GM18907 (cell line): ENCODE measurements around the gene SLC35G2.
A peak's percentile ranks its signal among the peaks of the same experiment; 100 is the strongest.
"Not testable (repeated sequence)": the region's sequence is repeated elsewhere in the genome, so short reads cannot be mapped to it uniquely, and the experiment has no call there.

Experiments used
- ATAC-seq: cut with Tn5 transposase; IDR thresholded peaks from one replicate; pipeline ENCODE4 v1.9.1; 2021; ENCODE audit warnings: mild to moderate bottlenecking, moderate library complexity; ENCODE audit not compliant: unreplicated experiment

Gene SLC35G2

DNA sequence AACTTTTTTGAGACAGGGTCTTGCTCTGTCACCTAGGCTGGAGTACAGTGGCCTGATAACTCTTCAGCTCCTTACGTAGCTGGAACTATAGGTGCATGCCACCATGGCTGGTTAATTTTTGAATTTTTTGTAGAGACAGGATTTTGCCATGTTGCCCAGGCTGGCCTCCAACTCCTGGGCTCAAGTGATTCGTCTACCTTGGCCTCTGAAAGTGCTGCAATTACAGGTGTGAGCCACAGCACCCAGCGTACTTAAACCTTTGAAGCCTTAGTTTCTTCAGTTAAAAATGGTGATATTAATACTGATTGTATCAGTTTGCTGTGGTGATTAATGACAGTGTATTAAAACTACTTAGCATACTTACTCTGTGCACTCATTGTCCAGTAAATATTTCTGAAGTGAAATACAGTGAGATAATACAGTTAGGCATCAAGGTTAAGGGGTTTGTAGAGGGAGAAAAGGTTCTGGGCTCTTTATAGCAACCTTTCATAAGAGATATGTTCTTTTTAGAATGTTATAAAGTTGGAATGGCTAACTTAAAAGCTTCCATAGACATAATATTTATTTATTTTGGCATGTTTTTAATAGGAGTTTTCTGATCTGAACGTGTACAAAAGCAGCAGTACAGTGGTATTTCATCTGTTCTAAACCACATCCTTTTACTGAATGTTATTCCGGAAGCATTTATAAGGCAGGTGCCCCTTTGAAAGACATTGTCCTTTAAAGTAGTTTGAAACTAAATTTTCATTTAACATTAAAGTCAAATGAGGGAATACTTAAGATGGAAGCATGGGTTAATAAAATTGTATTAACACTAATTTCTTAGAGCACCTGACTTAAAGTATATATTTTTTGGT is 66.7 kb downstream of the SLC35G2 start:
- ATAC-seq: peak; percentile 60

DNA sequence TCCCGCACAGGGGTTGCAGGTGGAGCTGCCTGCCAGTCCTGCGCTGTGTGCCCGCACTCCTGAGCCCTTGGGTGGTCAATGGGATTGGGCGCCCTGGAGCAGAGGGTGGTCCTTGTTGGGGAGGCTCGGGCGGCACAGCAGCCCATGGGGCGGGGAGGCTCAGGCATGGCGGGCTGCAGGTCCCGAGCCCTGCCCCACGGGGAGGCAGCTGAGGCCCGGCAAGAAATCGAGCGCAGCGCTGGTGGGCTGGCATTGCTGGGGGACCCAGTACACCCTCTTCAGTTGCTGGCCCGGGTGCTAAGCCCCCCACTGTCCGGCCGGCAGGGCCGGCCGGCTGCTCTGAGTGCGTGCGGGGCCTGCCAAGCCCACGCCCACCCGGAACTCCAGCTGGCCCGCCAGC is 71.0 kb downstream of the SLC35G2 start:
- no peak for ATAC-seq

DNA sequence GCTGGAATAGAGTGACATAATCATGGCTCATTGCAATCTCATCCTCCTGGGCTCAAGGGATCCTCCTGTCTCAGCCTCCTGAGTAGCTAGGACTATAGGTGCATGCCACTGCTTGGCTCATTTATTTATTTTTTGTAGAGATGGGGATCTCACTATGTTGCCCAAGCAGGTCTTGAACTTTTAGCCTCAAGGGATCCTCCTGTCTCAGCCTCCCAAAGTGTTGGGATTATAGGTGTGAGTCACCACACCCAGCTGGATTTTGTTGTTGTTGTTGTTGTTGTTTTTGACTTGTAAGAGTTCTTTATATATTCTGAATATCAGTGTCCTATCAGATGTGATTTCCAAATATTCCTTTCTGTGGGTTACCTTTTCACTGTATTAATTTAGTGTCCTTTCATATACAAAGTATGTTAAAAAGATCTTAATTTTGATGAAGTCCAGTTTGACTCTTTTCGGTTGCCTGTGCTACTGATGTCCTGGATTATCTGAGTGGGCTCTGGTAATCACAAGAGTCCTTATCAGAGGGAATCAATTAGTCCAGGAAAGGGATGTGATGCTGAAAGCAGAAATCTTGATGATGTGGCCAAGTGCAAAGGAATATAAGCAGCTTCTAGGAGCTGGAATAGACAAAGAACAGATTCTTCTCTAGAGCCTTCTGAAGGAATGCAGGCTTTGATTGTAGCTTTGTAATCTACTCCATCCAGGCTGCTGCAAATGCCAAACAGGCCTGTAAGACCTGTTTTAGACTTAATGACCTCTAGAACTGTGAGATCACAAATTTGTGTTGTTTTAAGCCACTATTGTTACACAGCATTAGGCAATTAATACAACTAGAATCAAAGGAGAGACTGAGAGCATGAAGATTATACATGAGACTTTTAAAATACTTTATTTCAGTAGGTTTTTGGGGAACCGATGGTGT is 73.3 kb downstream of the SLC35G2 start:
- ATAC-seq: no peak

DNA sequence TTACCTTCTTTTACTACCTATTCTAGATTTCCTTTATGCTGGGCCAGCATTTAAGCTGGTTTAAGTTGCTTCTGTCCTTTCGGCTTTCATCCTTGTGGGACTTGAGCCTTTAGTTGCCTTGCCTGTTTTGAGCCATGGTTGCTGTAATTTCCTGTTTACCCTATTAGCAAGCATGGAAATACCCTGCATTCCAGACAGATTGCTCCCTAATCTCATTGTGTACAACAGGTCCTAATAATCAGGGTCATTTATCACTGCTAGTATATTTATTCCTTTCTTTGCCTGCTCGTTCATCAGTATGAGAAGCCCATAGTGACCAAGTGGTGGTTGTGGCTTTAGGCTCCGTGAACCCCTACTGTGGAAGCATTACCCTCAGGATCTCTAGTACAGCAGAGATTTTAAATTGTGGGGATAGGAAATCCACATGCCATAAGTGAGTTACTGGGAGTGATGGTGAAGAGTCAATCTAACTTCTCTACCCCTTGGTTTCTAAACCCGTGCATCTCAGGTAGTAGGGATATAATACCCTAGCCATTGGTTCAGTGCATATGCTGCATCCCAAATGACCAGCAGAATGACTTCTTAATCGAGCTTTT is 75.0 kb downstream of the SLC35G2 start:
- ATAC-seq: no peak

DNA sequence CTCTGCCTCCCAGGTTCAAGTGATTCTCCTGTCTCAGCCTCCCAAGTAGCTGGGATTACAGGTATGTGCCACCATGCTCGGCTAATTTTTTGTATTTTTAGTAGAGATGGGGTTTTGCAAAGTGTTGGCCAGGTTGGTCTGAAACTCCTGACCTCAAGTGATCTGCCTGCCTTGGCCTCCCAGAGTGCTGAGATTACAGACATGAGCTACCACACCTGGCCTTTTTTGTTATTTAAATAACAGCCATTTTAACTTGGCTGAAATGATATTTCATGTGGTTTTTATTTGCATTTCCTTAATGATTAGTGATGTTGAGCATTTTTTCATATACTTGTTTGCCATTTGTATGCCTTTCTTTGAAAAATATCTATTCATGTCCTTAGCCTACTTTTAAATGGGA is 78.2 kb downstream of the SLC35G2 start:
- not testable (repeated sequence) for ATAC-seq

DNA sequence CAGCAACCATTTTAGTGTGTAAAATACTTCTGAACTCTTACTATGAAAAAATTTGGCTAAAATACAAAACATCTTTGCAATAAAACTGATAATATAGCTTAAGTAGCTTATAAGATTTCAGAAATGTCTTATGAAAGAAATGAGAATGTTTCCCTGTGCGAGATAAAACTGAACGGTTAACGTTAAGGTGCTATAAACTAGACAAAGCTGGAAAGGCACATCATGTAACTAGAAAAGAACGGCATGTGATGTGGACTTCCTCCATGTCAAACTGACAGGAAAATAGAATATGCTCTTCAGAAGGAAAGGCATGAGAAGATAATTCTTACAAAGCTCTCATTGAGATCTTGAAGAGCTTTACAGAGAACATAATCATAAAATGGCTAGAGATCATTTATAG is 79.6 kb downstream of the SLC35G2 start:
- ATAC-seq: no peak

DNA sequence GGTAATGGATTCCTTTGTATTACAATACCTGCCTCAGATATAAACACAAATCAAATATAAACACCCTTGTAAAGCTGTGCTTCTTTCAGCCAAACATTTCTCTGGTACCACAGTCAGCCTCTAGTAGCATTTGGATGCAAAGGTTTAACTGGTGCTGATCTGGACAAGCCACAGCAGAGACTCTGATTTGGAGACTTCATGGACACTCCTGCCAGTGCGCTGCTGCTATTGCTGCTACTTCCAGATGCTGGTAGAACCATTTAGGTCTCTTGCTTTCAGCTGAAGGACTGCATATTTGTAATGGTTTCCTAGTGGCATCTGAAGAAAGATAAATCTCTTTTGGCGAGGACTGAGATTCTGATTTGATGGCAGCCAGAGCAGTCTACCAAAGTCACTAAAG is 80.0 kb downstream of the SLC35G2 start:
- no peak for ATAC-seq

DNA sequence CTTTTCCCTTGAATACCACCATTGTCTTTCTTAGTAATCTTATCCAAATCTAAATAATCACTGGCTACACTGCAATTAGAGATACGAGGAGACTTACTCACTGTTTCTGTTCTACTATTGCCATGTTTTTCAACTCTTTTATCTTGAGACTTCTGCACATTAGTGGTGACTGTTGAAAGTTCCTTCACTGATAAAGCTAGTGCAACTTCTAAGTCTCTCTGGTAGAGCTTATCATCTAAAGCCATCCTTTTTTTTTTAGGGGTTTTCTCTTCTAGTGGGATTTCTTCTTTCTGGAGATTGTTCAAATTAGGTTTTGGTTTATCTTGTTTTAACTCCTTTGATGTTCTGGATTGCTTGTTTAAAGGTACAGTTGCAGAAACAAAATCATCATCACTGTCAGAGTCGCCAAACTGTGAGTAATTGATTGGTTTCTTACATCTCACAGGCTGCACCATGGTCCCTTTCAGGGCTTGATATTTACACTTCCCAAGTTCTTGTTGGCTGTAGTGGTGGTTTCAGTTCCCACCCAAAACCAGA is 80.8 kb downstream of the SLC35G2 start:
- no peak for ATAC-seq

DNA sequence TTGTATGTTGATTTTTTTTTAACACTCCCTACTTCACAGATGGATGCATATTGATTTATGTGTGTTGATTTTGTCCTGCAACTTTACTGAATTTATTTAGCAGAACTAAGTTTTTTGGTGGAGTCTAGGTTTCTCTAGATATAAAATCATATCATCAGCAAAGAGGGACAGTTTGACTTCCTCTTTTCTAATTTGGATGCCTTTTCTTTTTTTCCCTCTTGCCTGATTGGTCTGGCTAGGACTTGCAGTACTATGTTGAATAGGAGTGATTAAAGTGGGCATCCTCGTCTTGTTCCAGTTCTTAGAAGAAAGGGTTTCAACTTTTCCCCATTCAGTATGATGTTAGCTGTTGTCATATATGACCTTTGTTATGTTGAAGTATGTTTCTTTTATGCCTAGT is 81.8 kb downstream of the SLC35G2 start:
- not testable (repeated sequence) for ATAC-seq

DNA sequence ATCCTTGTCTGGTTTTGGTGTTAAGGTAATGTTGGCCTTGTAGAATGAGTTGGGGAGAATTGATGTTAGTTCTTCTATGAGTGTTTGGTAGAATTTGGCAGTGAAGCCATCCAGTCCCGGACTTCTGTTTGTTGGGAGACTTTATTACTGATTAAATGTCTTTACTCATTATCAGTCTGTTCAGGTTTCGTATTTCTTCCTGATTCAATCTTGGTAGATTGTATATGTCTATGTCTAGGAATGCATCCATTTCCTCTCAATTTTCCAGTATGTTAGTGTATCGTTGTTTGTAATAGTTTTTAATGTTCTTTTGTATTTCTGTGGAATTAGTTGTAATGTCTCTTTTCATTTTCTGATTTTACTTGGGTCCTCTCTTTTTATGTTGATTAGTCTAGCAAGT is 82.5 kb downstream of the SLC35G2 start:
- ATAC-seq: no peak

DNA sequence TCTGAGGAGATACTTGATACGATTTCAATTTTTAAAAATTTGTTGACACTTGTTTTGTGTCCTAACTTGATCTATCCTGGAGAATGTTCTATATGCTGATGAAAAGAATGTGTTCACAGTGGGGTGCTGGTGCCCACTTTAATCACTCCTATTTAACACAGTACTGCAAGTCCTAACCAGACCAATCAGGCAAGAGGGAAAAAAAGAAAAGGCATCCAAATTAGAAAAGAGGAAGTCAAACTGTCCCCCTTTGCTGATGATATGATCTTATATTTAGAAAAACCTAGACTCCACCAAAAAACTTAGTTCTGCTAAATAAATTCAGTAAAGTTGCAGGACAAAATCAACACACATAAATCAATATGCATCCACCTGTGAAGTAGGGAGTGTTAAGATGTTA is 83.6 kb downstream of the SLC35G2 start:
- ATAC-seq: not testable (repeated sequence)

DNA sequence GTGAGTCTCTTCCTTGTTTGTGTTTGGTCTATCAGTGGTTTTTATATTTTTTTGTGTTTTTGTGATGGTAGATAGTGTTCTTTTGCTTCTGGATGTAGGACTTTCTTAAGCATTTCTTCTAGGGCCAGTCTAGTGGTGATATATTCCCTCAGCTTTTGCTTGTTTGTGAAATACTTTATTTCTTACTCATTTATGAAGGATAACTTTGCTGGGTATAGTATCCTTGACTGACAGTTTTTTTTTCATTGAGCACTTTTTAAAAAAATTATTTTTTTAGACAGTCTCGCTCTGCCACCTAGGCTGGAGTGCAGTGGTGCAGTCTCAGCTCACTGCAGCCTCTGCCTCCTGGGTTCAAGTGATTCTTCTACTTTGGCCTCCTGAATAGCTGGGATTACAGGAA is 85.0 kb downstream of the SLC35G2 start:
- no peak for ATAC-seq

DNA sequence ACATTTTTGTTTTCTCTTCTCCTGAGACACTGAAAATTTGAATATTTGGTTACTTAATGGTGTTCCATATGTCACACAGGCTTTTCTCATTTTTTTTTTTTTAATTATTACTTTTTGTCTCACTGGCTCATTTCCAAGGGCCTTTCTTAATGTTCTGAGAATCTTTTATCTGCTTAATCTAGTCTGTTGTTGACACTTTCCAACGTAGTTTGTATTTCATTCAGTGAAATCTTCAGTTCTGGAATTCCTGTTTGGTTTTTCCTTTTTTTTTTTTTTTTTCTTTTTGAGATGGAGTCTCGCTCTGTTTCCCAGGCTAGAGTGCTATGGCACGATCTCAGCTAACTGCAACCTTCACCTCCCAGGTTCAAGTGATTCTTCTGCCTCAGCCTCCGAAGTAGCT is 85.8 kb downstream of the SLC35G2 start:
- ATAC-seq: no peak
